Astrocyte of the cerebellum (primary cell): ENCODE data around the gene AGBL4.

Experiments used
- DNase-seq: peaks from one replicate; pipeline ENCODE4 v3.0.0-alpha.2; 2011; ENCODE audit warnings: low read depth
- H3K4me3 ChIP-seq: 2 replicates; pipeline ENCODE4 v1.5.1; 2011; ENCODE audit warnings: mild to moderate bottlenecking, low read depth, low read length, moderate library complexity
- CTCF ChIP-seq: IDR thresholded peaks from 2 replicates; pipeline ENCODE4 v1.5.1; 2012; ENCODE audit warnings: low read length, low read depth, moderate library complexity, mild to moderate bottlenecking; ENCODE audit errors: missing control alignments
- in situ Hi-C: cut with HindIII; loops from 2 replicates; pipeline ENCODE4 v1.10.0; 2017; ENCODE audit warnings: low sequenced_read_pairs

AGBL4 gene

GRCh38 chr1:48967318-48967717 is 1056.4 kb downstream of the AGBL4 start:
- H3K4me3 ChIP-seq: no peak overlapping the region
- in situ Hi-C loops: no loop called here
- no peak for DNase-seq
- TF ChIP-seq CTCF: no peak

- TF ChIP-seq CTCF: no peak
- H3K4me3 ChIP-seq: no peak overlapping the region
- no peak for DNase-seq
- in situ Hi-C loops: no loop called here
Observed at GRCh38 chr1:48966583-48966982, 1057.2 kb downstream of the AGBL4 start.

- no peak for DNase-seq
- no peak for TF ChIP-seq CTCF
- no peak overlapping the region for H3K4me3 ChIP-seq
- in situ Hi-C loops: no loop called here
Observed at GRCh38 chr1:48960320-48960719, 1063.4 kb downstream of the AGBL4 start.

- in situ Hi-C loops: no loop called here
- no peak for DNase-seq
Observed at GRCh38 chr1:48955774-48956173, 1068.0 kb downstream of the AGBL4 start.

GRCh38 chr1:48953617-48954016 is 1070.1 kb downstream of the AGBL4 start:
- in situ Hi-C loops: no loop called here
- no peak for DNase-seq
- no peak for TF ChIP-seq CTCF
- H3K4me3 ChIP-seq: no peak overlapping the region

More at GRCh38 chr1:48955774-48956173, 1068.0 kb downstream of the AGBL4 start:
- TF ChIP-seq CTCF: no peak
- H3K4me3 ChIP-seq: no peak overlapping the region

- TF ChIP-seq CTCF: no peak
- in situ Hi-C loops: no loop called here
- no peak overlapping the region for H3K4me3 ChIP-seq
- no peak for DNase-seq
Observed at GRCh38 chr1:48948562-48948961, 1075.2 kb downstream of the AGBL4 start.
